Subcutaneous adipose tissue (tissue), 4 donors: Measurements from ENCODE around the gene PCDHA7. TPM values are rescaled to one million over a fixed set of nuclear protein-coding genes. Genes with fewer than 3 reads are reported as not detected.

ENCODE experiments used
- total RNA-seq, 4 donors: library from RNA; depleted of rRNA; stranded (reverse); fragments of >200 nt; gene quantifications; one replicate each; pipeline ENCODE4 v1.1.0, GENCODE V29; 2016
- TF ChIP-seq, protein P1 (sequence below): fragments of 450-650 bp; IDR thresholded peaks from one replicate; pipeline ENCODE4 v1.5.1; 2016; ENCODE audit warnings: low read depth, mild to moderate bottlenecking, control low read depth, antibody characterized with exemption, moderate library complexity

Gene PCDHA7
- under 1 TPM; 0.17 to 0.44 (median 0.26) TPM for total RNA-seq

- TF ChIP-seq, protein P1, sequence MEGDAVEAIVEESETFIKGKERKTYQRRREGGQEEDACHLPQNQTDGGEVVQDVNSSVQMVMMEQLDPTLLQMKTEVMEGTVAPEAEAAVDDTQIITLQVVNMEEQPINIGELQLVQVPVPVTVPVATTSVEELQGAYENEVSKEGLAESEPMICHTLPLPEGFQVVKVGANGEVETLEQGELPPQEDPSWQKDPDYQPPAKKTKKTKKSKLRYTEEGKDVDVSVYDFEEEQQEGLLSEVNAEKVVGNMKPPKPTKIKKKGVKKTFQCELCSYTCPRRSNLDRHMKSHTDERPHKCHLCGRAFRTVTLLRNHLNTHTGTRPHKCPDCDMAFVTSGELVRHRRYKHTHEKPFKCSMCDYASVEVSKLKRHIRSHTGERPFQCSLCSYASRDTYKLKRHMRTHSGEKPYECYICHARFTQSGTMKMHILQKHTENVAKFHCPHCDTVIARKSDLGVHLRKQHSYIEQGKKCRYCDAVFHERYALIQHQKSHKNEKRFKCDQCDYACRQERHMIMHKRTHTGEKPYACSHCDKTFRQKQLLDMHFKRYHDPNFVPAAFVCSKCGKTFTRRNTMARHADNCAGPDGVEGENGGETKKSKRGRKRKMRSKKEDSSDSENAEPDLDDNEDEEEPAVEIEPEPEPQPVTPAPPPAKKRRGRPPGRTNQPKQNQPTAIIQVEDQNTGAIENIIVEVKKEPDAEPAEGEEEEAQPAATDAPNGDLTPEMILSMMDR, result no peak
These were observed at the start of gene PCDHA7 for GRCh38 chr5:140833993-140834392. TSS of gene PCDHA7 (plus strand) at chr5:140834269. CDS start at chr5:140834384, 115 bp downstream.

DNA sequence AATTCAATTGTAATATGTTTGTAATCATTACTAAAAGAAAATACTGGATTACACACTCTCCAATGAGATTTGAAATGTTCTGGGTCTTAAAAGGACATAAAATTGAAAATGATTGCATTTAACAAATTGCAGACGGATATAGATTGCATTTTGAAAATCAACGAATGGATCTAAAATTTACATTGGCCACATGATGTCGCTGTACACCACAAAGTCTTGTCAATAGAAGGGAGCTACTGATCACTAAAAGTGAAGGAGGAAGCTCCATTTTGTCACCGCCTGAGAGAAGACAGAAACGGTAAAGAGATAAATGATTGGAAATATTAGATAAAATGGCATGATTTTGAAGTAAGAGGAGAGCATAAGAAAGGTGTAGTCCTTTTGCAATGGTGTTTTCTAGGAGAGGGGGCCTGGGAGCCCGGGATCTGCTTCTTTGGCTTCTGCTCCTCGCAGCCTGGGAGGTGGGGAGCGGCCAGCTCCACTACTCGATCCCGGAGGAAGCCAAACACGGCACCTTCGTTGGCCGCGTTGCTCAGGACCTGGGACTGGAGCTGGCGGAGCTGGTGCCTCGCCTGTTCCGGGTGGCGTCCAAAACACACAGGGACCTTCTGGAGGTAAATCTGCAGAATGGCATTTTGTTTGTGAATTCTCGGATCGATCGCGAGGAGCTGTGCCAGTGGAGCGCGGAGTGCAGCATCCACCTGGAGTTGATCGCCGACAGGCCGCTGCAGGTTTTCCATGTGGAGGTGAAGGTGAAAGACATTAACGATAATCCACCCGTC lies 48.0 kb upstream of the PCDHA7 start, which contains the start of gene PCDHA1:
Gene PCDHA1, plus strand, starts transcription at position 236 of the 782 bp plus-strand sequence.
- TF ChIP-seq, protein P1, result no peak

DNA sequence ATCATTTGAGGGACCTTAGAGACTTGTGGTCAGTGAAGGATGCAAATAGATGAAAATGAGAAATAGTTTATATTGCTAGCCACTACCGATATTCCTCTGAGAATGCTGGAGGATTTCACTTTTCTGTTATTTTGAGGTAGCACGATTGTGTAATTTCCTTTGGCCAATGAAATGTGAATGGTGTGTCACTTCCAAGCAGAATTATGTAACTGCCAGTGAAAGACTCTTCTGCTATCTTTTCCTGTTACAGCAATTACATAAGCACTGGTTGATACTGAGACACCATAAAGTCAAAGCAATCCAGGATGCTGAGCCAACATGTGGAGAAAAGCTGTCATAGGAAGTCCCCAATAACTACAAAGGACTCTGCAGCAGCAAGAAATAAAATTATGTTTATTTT lies 43.0 kb upstream of the PCDHA7 start:
- TF ChIP-seq, protein P1, result no peak

- TF ChIP-seq, protein P1, result no peak
These were observed 39.3 kb upstream of the PCDHA7 start, which contains the start of gene PCDHA2 for GRCh38 chr5:140794595-140795258. TSS of gene PCDHA2 (plus strand) at chr5:140794852.

DNA sequence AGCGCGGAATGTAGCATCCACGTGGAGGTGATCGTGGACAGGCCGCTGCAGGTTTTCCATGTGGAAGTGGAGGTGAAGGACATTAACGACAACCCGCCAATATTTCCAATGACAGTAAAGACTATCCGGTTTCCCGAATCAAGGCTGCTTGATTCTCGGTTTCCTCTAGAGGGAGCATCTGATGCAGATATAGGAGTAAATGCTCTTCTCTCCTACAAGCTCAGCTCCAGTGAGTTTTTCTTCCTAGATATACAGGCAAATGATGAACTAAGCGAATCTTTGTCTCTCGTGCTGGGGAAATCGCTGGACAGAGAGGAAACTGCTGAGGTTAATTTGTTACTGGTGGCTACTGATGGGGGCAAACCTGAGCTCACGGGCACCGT lies 38.8 kb upstream of the PCDHA7 start:
- TF ChIP-seq, protein P1, result no peak

GRCh38 chr5:140796718-140797095 lies 37.4 kb upstream of the PCDHA7 start:
- TF ChIP-seq, protein P1, result no peak

GRCh38 chr5:140800816-140801493 lies 33.1 kb upstream of the PCDHA7 start, which contains the start of gene PCDHA3:
TSS of gene PCDHA3 (plus strand) at chr5:140801057.
- TF ChIP-seq, protein P1, result no peak
